Kidney capillary endothelial cell (primary cell): ENCODE measurements around the gene CPNE6.

ENCODE experiments used
- DNase-seq: peaks from one replicate; pipeline ENCODE4 v3.0.0-alpha.2; 2018; ENCODE audit warnings: low spot score

CPNE6 gene

GRCh38 chr14:24054646-24055045 is 16.7 kb upstream of the CPNE6 start:
- DNase-seq, result no peak

- DNase-seq, result no peak
Observed at GRCh38 chr14:24055971-24056799, 15.2 kb upstream of the CPNE6 start.

- DNase-seq, result no peak
Observed at GRCh38 chr14:24056800-24057184, 14.6 kb upstream of the CPNE6 start.

- DNase-seq, result no peak
Observed at GRCh38 chr14:24057271-24057670, 14.1 kb upstream of the CPNE6 start.

- no peak for DNase-seq
Observed at GRCh38 chr14:24057867-24058259, 13.5 kb upstream of the CPNE6 start.

- peak; percentile 52 for DNase-seq
Observed at GRCh38 chr14:24058260-24058950, 13.0 kb upstream of the CPNE6 start.

GRCh38 chr14:24058951-24059475 is 12.3 kb upstream of the CPNE6 start:
- no peak for DNase-seq

- DNase-seq, result no peak
Observed at GRCh38 chr14:24059841-24060388, 11.4 kb upstream of the CPNE6 start.

- DNase-seq, result no peak
Observed at GRCh38 chr14:24060443-24060842, 10.9 kb upstream of the CPNE6 start.

- DNase-seq, result no peak
Observed at GRCh38 chr14:24060984-24061913, 10.1 kb upstream of the CPNE6 start.

- DNase-seq, result no peak
Observed at GRCh38 chr14:24062216-24062980, 9.0 kb upstream of the CPNE6 start.

GRCh38 chr14:24063263-24063836 is 8.0 kb upstream of the CPNE6 start:
- DNase-seq, result no peak

GRCh38 chr14:24064091-24064795 is 7.1 kb upstream of the CPNE6 start:
- no peak for DNase-seq

GRCh38 chr14:24064856-24065255 is 6.5 kb upstream of the CPNE6 start:
- no peak for DNase-seq

GRCh38 chr14:24065408-24065807 is 6.0 kb upstream of the CPNE6 start:
- DNase-seq, result no peak

- no peak for DNase-seq
Observed at GRCh38 chr14:24066496-24067132, 4.7 kb upstream of the CPNE6 start.

GRCh38 chr14:24067133-24068082 is 4.0 kb upstream of the CPNE6 start:
- DNase-seq, result no peak

GRCh38 chr14:24068711-24069410 is 2.5 kb upstream of the CPNE6 start:
- DNase-seq, result no peak
